Neural progenitor cell (in vitro differentiated cells): ENCODE results near the gene FIBCD1. TPM values are rescaled to one million over a fixed set of nuclear protein-coding genes. Genes with fewer than 3 reads are reported as not detected.
A peak's percentile ranks its signal among the peaks of the same experiment; 100 is the strongest.

Experiments
- DNase-seq: peaks from one replicate; pipeline ENCODE4 v3.0.0-alpha.2; 2016; ENCODE audit warnings: low spot score
- H2AFZ ChIP-seq: fragments of 200-600 bp; sonication (generic); replicated peaks from 2 replicates; pipeline ENCODE4 v1.6.1; 2016; ENCODE audit warnings: antibody characterized with exemption
- H3F3A ChIP-seq: fragments of 200-600 bp; sonication (generic); 2 replicates; pipeline ENCODE4 v1.6.1; 2016; ENCODE audit warnings: antibody characterized with exemption, low read depth
- H3K27ac ChIP-seq: fragments of 200-600 bp; sonication (generic); 2 replicates; pipeline ENCODE4 v1.5.1; 2016; ENCODE audit warnings: mild to moderate bottlenecking
- H3K27me3 ChIP-seq: fragments of 200-600 bp; sonication (generic); 2 replicates; pipeline ENCODE4 v1.6.1; 2016; ENCODE audit warnings: mild to moderate bottlenecking, moderate library complexity
- H3K36me3 ChIP-seq: fragments of 200-600 bp; sonication (generic); 2 replicates; pipeline ENCODE4 v1.5.1; 2016
- H3K4me1 ChIP-seq: fragments of 200-600 bp; sonication (generic); 2 replicates; pipeline ENCODE4 v1.6.1; 2016; ENCODE audit warnings: mixed run types
- H3K4me2 ChIP-seq: fragments of 200-600 bp; sonication (generic); 2 replicates; pipeline ENCODE4 v1.6.1; 2016
- H3K4me3 ChIP-seq: fragments of 200-600 bp; sonication (generic); 2 replicates; pipeline ENCODE4 v1.5.1; 2016
- H3K79me2 ChIP-seq: fragments of 200-600 bp; sonication (generic); 2 replicates; pipeline ENCODE4 v1.6.1; 2016; ENCODE audit warnings: low read depth
- H3K9ac ChIP-seq: fragments of 200-600 bp; sonication (generic); 2 replicates; pipeline ENCODE4 v1.6.1; 2016
- H3K9me3 ChIP-seq: fragments of 200-600 bp; sonication (generic); 2 replicates; pipeline ENCODE4 v1.5.1; 2016; ENCODE audit warnings: low read depth
- H4K20me1 ChIP-seq: fragments of 200-600 bp; sonication (generic); 2 replicates; pipeline ENCODE4 v1.6.1; 2016; ENCODE audit warnings: low read depth
- H3K27ac Mint-ChIP-seq: 3 replicates; pipeline ENCODE4 v1.8.0; 2021; ENCODE audit warnings: mixed read lengths
- H3K27me3 Mint-ChIP-seq: 2 replicates; pipeline ENCODE4 v1.8.0; 2022; ENCODE audit warnings: low read depth, mild to moderate bottlenecking, inconsistent platforms, moderate library complexity, mixed read lengths; ENCODE audit not compliant: insufficient read depth
- H3K36me3 Mint-ChIP-seq: 3 replicates; pipeline ENCODE4 v1.8.0; 2021; ENCODE audit warnings: mixed read lengths
- H3K4me1 Mint-ChIP-seq: 3 replicates; pipeline ENCODE4 v1.8.0; 2021; ENCODE audit warnings: mixed read lengths
- H3K4me3 Mint-ChIP-seq: 3 replicates; pipeline ENCODE4 v1.8.0; 2021; ENCODE audit warnings: mild to moderate bottlenecking, moderate library complexity, mixed read lengths
- H3K9me3 Mint-ChIP-seq: 3 replicates; pipeline ENCODE4 v1.8.0; 2020; ENCODE audit warnings: mixed read lengths
- EZH2 ChIP-seq: fragments of 200-600 bp; sonication (generic); IDR thresholded peaks from 2 replicates; pipeline ENCODE4 v1.6.1; 2017; ENCODE audit warnings: antibody characterized with exemption, mild to moderate bottlenecking, moderate library complexity
- EZH2phosphoT487 ChIP-seq: fragments of 200-600 bp; sonication (generic); IDR thresholded peaks from 2 replicates; pipeline ENCODE4 v1.6.1; 2017; ENCODE audit warnings: antibody characterized with exemption
- total RNA-seq: library from RNA; depleted of rRNA; stranded (reverse); fragments of >200 nt; gene quantifications from 2 replicates; pipeline ENCODE4 v1.2.3, GENCODE V29; 2015; ENCODE audit warnings: low replicate concordance
- TF ChIP-seq, protein P1 (sequence below): fragments of 200-600 bp; sonication (generic); IDR thresholded peaks from 2 replicates; pipeline ENCODE4 v1.5.1; 2017; ENCODE audit warnings: antibody characterized with exemption, mild to moderate bottlenecking

FIBCD1 gene
- total RNA-seq, 1 donor from 2014 or later: 1.8 TPM

DNA sequence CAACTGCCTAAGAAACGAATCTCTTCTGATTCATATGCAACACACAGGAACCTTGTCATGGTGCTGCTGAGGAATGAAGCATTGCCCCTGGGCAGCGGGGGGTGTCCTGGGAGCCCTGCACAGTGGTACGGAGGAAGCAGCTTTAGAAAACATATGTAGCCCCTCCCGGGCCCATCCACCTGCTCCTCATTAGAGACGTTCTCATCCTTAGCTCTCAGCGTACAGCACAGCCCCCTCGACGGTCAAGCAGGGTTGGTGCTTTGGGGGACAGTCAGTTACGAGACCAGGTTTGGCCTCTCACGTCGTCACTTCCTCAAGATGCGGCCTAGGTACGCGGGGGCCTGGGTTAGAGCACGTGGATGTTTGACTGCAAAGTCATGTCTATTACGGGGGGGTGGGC lies 41.5 kb upstream of the FIBCD1 start:
- Mint-ChIP-seq H3K9me3 (no peaks in the 10 kb centered on the region), H3K4me3 (peak overlapping the region; percentile 9), H3K4me1 (peaks cover 58% of the 10 kb centered on the region), H3K36me3 (no peaks in the 10 kb centered on the region), H3K27ac (peak overlapping the region; percentile 47), H3K27me3 (peaks cover 9% of the 10 kb centered on the region)
- no peak overlapping the region for H3K27ac ChIP-seq
- no peaks in the 10 kb centered on the region for H3K27me3 ChIP-seq
- no peaks in the 10 kb centered on the region for H3K9me3 ChIP-seq
- H2AFZ ChIP-seq: no peak overlapping the region
- H3K36me3 ChIP-seq: no peaks in the 10 kb centered on the region
- TF ChIP-seq EZH2 (no peak), EZH2phosphoT487 (no peak)
- TF ChIP-seq, protein P1, sequence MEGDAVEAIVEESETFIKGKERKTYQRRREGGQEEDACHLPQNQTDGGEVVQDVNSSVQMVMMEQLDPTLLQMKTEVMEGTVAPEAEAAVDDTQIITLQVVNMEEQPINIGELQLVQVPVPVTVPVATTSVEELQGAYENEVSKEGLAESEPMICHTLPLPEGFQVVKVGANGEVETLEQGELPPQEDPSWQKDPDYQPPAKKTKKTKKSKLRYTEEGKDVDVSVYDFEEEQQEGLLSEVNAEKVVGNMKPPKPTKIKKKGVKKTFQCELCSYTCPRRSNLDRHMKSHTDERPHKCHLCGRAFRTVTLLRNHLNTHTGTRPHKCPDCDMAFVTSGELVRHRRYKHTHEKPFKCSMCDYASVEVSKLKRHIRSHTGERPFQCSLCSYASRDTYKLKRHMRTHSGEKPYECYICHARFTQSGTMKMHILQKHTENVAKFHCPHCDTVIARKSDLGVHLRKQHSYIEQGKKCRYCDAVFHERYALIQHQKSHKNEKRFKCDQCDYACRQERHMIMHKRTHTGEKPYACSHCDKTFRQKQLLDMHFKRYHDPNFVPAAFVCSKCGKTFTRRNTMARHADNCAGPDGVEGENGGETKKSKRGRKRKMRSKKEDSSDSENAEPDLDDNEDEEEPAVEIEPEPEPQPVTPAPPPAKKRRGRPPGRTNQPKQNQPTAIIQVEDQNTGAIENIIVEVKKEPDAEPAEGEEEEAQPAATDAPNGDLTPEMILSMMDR: no peak
- no peak overlapping the region for H3K4me3 ChIP-seq
- H3F3A ChIP-seq: no peaks in the 10 kb centered on the region
- peaks cover 19% of the 10 kb centered on the region for H3K4me1 ChIP-seq
- H3K4me2 ChIP-seq: no peak overlapping the region
- H3K9ac ChIP-seq: no peak overlapping the region
- DNase-seq: no peak
- no peaks in the 10 kb centered on the region for H4K20me1 ChIP-seq
- no peaks in the 10 kb centered on the region for H3K79me2 ChIP-seq

DNA sequence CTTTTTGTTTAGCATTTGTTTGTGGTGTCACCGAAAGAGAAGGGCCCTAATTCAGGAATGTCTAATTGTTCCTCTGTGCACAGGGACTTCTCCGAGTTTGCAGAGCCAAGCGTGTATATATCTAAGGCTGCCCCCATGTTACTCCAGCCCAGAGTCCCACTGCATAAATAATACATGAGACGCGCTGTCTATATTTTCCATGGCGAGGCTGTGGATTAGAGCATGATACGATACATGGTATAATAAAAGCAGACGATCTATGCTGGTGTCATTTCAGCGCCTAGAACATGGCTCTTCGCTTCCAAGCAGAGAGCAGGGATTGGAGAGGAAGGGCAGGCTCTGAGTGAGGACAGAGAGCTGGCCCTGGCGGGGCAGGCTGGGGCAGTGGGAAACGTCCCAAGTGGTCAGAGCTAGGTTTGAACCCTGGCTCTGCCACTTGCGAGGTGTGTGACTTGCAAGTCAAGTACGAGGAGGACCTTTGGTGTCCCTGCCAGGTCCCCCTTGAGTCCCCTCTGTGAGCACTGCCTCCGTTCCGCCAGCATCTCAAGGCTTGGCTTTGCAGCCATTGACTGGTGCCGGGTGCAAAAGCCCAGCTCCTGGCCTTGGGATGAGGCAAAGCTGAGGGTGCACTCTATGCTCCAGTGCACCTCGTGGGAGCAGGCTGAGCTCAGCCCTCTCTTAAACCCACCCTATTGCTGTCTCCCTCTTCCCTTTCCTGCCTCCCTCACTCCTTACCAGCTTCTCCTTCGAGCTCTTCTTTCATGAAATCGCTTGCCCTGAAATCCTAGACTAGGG lies 40.7 kb upstream of the FIBCD1 start:
- TF ChIP-seq EZH2phosphoT487 (no peak), EZH2 (no peak)
- TF ChIP-seq, protein P1: no peak
- H3K4me1 ChIP-seq: peaks cover 19% of the 10 kb centered on the region
- peaks cover 7% of the 10 kb centered on the region for H3K27me3 Mint-ChIP-seq
- H3K27ac ChIP-seq: no peak overlapping the region
- H2AFZ ChIP-seq: no peak overlapping the region
- H3K9ac ChIP-seq: no peak overlapping the region
- H3K9me3 ChIP-seq: no peaks in the 10 kb centered on the region
- no peaks in the 10 kb centered on the region for H4K20me1 ChIP-seq
- no peaks in the 10 kb centered on the region for H3K36me3 ChIP-seq
- no peaks in the 10 kb centered on the region for H3K27me3 ChIP-seq
- H3K27ac Mint-ChIP-seq: peak overlapping the region; percentile 47
- peaks cover 56% of the 10 kb centered on the region for H3K4me1 Mint-ChIP-seq
- H3K79me2 ChIP-seq: no peaks in the 10 kb centered on the region
- H3F3A ChIP-seq: no peaks in the 10 kb centered on the region
- H3K4me3 ChIP-seq: no peak overlapping the region
- no peak for DNase-seq
- no peak overlapping the region for H3K4me2 ChIP-seq
- H3K9me3 Mint-ChIP-seq: no peaks in the 10 kb centered on the region
- no peak overlapping the region for H3K4me3 Mint-ChIP-seq
- no peaks in the 10 kb centered on the region for H3K36me3 Mint-ChIP-seq

DNA sequence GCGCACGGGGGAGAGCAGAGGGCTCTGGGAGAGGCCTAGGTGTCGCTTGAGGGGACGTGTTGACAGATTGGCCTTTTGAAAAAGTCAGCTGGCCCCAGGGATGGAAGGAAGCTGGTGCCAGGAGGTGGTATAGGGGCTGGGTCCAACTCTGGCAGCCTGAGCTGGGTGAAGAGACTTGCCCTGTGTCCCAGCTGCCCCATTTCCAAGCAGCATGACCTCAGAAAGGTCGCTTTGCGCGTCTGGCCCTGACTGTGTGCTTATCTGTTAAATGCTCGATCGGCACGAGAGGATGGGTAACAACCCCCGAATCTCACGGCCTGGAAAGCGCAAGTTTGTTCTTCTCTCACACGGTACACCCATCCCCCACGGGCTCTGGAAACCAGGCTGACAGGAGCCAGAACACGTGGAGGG lies 38.8 kb upstream of the FIBCD1 start:
- H2AFZ ChIP-seq: no peak overlapping the region
- no peak overlapping the region for H3K4me3 ChIP-seq
- DNase-seq: no peak
- H3F3A ChIP-seq: peaks cover 6% of the 10 kb centered on the region
- H3K36me3 Mint-ChIP-seq: no peaks in the 10 kb centered on the region
- TF ChIP-seq EZH2phosphoT487 (no peak), EZH2 (no peak)
- TF ChIP-seq, protein P1: no peak
- H3K79me2 ChIP-seq: no peaks in the 10 kb centered on the region
- H3K27me3 ChIP-seq: no peaks in the 10 kb centered on the region
- H3K9me3 Mint-ChIP-seq: no peaks in the 10 kb centered on the region
- no peak overlapping the region for H3K4me3 Mint-ChIP-seq
- no peaks in the 10 kb centered on the region for H3K36me3 ChIP-seq
- H3K4me1 ChIP-seq: peaks cover 14% of the 10 kb centered on the region
- no peak overlapping the region for H3K9ac ChIP-seq
- no peak overlapping the region for H3K27ac ChIP-seq
- no peaks in the 10 kb centered on the region for H3K9me3 ChIP-seq
- no peaks in the 10 kb centered on the region for H4K20me1 ChIP-seq
- H3K4me2 ChIP-seq: no peak overlapping the region
- peaks cover 47% of the 10 kb centered on the region for H3K4me1 Mint-ChIP-seq
- H3K27me3 Mint-ChIP-seq: peaks cover 4% of the 10 kb centered on the region
- H3K27ac Mint-ChIP-seq: peak overlapping the region; percentile 21
